ENCODE results near the gene CLRN2. TPM values are rescaled to one million over a fixed set of nuclear protein-coding genes. Genes with fewer than 3 reads are reported as not detected.

Gene CLRN2
- total RNA-seq, 1 experiment from 2014 or later = not detected

DNA sequence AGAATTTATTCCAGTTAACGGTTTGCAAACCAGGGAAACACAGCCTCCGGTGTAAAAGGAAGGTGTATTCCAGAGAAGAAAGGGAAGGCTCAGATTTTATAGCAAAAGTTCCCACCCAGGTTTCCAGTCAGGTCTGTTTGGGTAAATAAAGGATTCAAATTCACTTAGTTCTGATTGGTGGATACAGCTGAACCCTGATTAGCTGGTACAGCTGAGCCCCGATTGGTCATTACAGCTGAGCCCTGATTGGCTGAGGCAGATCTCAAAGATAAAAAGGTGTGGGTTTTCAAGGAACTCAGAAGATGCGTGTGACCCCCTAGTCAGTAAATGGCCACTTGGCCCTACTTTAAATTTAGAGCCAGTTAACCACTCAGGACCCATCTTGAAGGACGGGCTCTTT is 6.6 kb downstream of the CLRN2 start:
- DNase-seq = no peak
- Histone ChIP-seq H3K27me3 (replicated peaks; ENCODE audit: control insufficient read depth, insufficient read depth, low read length) (no peaks in the 10 kb centered on the region; the same call in 1 of the 2 replicates), H3K4me1 (no peaks in the 10 kb centered on the region), H3K36me3 (ENCODE audit: control insufficient read depth, insufficient read depth, low read length) (no peaks in the 10 kb centered on the region), H3K4me3 (ENCODE audit: low read depth, low read length) (no peak overlapping the region), H3K9me3 (no peaks in the 10 kb centered on the region)
- no peak overlapping the region for H3K4me3 Mint-ChIP-seq (ENCODE audit: unreplicated experiment)
- ChIA-PET POLR2A (no interaction called here), CTCF (no interaction called here)
- no peaks in the 10 kb centered on the region for H3K4me1 Mint-ChIP-seq (ENCODE audit: low read depth, unreplicated experiment)
- no peaks in the 10 kb centered on the region for H3K36me3 Mint-ChIP-seq (ENCODE audit: insufficient read depth, unreplicated experiment)
- BruUV-seq (replicated peaks) = no TSS peak
- no peak overlapping the region for H3K27ac Mint-ChIP-seq (ENCODE audit: unreplicated experiment)
- H3K27me3 Mint-ChIP-seq (ENCODE audit: insufficient read depth, unreplicated experiment) = peaks cover 12% of the 10 kb centered on the region
- intact Hi-C loops (cut with micrococcal nuclease; ENCODE audit: unreplicated experiment) = no loop called here
- H3K9me3 Mint-ChIP-seq (ENCODE audit: unreplicated experiment) = no peaks in the 10 kb centered on the region
- TF ChIP-seq, protein P1, sequence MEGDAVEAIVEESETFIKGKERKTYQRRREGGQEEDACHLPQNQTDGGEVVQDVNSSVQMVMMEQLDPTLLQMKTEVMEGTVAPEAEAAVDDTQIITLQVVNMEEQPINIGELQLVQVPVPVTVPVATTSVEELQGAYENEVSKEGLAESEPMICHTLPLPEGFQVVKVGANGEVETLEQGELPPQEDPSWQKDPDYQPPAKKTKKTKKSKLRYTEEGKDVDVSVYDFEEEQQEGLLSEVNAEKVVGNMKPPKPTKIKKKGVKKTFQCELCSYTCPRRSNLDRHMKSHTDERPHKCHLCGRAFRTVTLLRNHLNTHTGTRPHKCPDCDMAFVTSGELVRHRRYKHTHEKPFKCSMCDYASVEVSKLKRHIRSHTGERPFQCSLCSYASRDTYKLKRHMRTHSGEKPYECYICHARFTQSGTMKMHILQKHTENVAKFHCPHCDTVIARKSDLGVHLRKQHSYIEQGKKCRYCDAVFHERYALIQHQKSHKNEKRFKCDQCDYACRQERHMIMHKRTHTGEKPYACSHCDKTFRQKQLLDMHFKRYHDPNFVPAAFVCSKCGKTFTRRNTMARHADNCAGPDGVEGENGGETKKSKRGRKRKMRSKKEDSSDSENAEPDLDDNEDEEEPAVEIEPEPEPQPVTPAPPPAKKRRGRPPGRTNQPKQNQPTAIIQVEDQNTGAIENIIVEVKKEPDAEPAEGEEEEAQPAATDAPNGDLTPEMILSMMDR (IDR thresholded peaks at IDR 0.05; ENCODE audit: insufficient read depth in 1 of 2, low read depth in 1 of 2, low read length in 1 of 2, severe bottlenecking in 1 of 2, unreplicated experiment in 1 of 2) = no peak

DNA sequence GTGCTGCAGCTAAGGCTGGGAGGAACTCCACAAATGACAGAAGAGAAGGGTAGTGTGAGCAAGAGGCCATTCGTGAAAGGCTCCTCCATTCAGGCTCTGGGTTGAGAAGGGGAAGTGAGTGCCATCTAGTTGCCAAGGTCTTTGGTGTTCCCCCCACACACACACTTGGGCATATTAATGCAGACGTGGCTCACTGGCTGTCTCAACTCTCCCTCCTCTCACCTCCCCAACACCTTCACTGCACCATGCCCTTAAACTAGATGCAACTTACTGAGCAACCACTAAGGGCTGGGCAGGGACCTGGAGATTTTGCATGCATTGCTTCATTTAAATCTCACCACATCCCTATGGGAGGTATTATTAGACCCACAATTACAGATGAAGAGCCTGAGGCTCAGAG is 8.7 kb downstream of the CLRN2 start:
- H3K4me3 Mint-ChIP-seq (ENCODE audit: unreplicated experiment) = no peak overlapping the region

GRCh38 chr4:17526695-17527477 is 11.9 kb downstream of the CLRN2 start:
- Mint-ChIP-seq H3K27me3 (ENCODE audit: insufficient read depth, unreplicated experiment) (peaks cover 7% of the 10 kb centered on the region), H3K4me3 (ENCODE audit: unreplicated experiment) (no peak overlapping the region), H3K27ac (ENCODE audit: unreplicated experiment) (no peak overlapping the region), H3K36me3 (ENCODE audit: insufficient read depth, unreplicated experiment) (no peaks in the 10 kb centered on the region), H3K9me3 (ENCODE audit: unreplicated experiment) (no peaks in the 10 kb centered on the region), H3K4me1 (ENCODE audit: low read depth, unreplicated experiment) (no peaks in the 10 kb centered on the region)
- CTCF ChIA-PET = no interaction called here
- H3K36me3 ChIP-seq (ENCODE audit: control insufficient read depth, insufficient read depth, low read length) = no peaks in the 10 kb centered on the region
- intact Hi-C loops (cut with micrococcal nuclease; ENCODE audit: unreplicated experiment) = no loop called here
- no peaks in the 10 kb centered on the region for H3K9me3 ChIP-seq
- BruUV-seq (replicated peaks) = no TSS peak
- no peaks in the 10 kb centered on the region; the same call in 1 of the 2 replicates for H3K27me3 ChIP-seq (replicated peaks; ENCODE audit: control insufficient read depth, insufficient read depth, low read length)
- H3K4me3 ChIP-seq (ENCODE audit: low read depth, low read length) = no peak overlapping the region
- no peak for DNase-seq
- H3K4me1 ChIP-seq = no peaks in the 10 kb centered on the region
- POLR2A ChIA-PET = no interaction called here
- TF ChIP-seq, protein P1 (IDR thresholded peaks at IDR 0.05; ENCODE audit: insufficient read depth in 1 of 2, low read depth in 1 of 2, low read length in 1 of 2, severe bottlenecking in 1 of 2, unreplicated experiment in 1 of 2) = no peak

More for the DNA sequence above, 8.7 kb downstream of the CLRN2 start:
- Mint-ChIP-seq H3K27me3 (ENCODE audit: insufficient read depth, unreplicated experiment) (peaks cover 15% of the 10 kb centered on the region), H3K36me3 (ENCODE audit: insufficient read depth, unreplicated experiment) (no peaks in the 10 kb centered on the region), H3K9me3 (ENCODE audit: unreplicated experiment) (no peaks in the 10 kb centered on the region), H3K27ac (ENCODE audit: unreplicated experiment) (no peak overlapping the region), H3K4me1 (ENCODE audit: low read depth, unreplicated experiment) (no peaks in the 10 kb centered on the region)
- CTCF ChIA-PET = no interaction called here
- TF ChIP-seq, protein P1 (IDR thresholded peaks at IDR 0.05; ENCODE audit: insufficient read depth in 1 of 2, low read depth in 1 of 2, low read length in 1 of 2, severe bottlenecking in 1 of 2, unreplicated experiment in 1 of 2) = no peak
- Histone ChIP-seq H3K36me3 (ENCODE audit: control insufficient read depth, insufficient read depth, low read length) (no peaks in the 10 kb centered on the region), H3K4me1 (no peaks in the 10 kb centered on the region), H3K4me3 (ENCODE audit: low read depth, low read length) (no peak overlapping the region), H3K9me3 (no peaks in the 10 kb centered on the region), H3K27me3 (replicated peaks; ENCODE audit: control insufficient read depth, insufficient read depth, low read length) (no peaks in the 10 kb centered on the region; the same call in 1 of the 2 replicates)
- BruUV-seq (replicated peaks) = no TSS peak
- POLR2A ChIA-PET = no interaction called here
- DNase-seq = no peak
- intact Hi-C loops (cut with micrococcal nuclease; ENCODE audit: unreplicated experiment) = no loop called here

Measured in Caco-2 (cell line).